NK-92 (cell line): ENCODE measurements around the gene COL1A1.

Experiments used
- DNase-seq: peaks from one replicate; lab custom pipeline; 2025; ENCODE audit not compliant: unreplicated experiment; lab: John Stamatoyannopoulos, UW

COL1A1 gene

DNA sequence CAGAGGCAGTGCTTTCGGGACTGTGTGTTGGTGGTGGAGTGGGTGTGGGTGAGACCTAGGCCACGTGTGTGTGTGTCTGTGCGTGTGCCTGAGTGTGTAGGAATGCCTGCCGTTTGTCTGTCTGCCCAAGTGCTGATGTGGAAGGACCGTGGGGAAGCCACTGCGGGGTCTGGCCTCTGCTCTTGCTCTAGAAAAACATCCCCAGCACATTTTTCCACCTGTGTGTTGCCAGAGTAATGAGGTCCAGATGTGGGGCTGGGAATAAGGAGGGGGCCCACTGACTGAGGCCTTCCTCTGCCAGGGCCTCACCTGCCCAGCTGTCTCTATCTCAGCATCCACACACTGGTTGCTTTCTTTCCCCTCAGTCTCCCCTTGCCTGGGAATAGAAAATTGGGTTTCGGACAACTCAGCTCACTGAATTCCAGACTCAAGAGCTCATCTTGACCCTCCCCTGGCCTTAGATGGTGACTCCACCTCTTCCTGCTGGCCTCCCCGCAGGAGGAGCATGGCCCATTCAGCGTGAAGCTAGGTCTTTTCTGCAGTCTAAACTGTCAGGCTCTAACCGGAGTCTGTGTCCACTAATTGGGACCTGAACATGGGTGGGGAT lies 28.0 kb downstream of the COL1A1 start:
- no peak for DNase-seq

DNA sequence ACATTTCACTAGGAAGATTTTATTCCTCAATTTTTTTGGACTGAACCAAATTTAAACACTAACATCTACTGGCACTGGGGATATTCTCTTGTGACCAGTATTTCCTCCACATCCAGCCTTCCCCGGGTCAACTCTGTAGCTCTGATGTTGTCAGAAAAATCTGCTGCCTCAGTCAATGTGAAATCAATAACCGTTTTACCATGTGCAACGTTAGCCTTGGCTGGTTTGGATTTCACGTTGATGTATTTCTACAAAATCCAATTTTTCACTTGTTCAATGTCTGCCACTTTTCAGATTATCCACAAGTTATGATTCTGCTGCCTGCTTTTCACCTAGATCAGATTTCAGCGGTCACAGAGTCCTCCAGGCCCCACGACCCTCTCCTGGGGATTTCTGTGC lies 28.5 kb downstream of the COL1A1 start:
- no peak for DNase-seq

DNA sequence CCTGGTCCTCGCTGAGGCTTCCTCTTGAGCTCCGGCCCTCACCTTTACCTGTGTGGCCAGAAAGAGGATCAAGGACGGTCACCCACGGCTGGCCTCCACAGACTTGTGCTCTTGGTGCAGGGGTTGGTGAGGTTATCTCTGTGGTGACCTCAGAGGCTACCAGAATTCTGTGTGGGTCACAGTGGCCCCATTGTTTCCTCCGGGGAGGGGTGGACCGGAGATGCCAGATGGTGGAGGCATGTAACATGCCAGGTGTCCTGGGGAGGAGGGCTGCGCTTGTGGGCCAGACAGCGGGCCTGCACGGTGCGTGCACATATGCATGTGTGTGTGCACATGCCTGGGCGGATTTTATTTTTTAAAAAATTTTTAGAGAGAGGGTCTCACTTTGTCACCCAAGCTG lies 29.3 kb downstream of the COL1A1 start:
- no peak for DNase-seq

DNA sequence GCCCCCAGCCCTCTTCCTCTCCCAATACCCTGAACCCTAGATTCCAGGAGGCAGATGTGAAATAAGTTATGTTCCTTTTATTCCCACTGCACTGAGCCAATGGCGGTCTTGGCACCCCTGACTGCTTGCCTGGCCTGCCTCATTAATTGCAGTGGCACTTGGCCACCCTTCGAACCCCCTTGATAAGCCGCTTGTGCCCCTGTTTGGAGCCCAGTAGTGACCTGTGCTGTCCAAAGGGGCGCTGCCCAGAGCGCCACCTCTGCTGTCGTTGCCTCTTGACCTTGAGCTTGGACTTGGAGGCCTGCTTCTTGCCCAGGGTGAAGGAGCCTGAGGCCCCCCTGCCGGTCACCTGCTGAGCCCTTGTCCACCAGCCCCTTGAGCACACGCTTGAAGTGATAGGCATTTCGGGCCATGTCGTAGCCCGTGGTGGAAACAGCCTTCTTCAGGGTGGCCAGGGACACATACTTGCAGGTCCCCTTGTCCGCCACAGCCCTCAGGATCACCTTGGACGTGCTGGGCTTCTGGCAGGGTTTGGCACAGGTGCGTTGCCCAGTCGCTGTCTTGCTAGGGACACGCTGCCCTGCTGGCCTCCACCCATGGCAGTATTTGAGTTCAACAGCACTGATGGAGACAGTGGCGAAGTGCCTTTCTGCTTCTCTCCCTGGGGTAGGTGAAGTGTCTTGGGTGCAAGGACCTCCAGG lies 29.9 kb downstream of the COL1A1 start:
- no peak for DNase-seq

DNA sequence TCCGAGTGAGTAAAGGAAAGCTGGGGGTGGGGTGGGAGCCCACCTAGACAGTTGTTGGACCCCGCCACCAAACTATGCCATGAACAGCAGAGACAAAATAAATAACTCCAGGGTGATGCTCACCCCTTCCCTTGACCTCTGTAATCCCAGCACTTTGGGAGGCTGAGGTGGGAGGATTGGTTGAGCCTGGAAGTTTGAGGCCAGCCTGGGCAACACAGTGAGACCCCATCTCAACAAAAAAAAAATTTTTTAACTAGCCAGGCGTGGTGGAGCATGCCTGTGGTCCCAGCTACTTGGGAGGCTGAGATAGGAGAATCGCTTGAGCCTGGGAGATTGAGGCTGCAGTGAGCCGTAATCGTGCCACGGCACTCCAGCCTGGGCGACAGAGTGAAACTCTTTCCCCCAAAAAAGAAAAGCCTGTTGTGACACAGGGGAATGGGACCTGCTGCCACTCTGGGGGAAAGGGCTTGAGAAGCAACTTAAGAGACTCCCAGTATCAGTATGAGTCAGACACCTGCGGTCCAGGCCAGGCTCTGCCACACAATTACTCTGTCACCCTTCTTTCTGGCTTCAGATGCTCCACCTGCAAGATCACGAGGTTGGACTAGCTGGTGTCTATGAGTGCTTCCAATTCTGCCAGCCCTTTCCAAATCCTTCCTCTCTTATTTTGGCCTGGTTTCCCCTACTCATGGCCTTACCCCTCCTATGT lies 30.6 kb downstream of the COL1A1 start:
- no peak for DNase-seq

DNA sequence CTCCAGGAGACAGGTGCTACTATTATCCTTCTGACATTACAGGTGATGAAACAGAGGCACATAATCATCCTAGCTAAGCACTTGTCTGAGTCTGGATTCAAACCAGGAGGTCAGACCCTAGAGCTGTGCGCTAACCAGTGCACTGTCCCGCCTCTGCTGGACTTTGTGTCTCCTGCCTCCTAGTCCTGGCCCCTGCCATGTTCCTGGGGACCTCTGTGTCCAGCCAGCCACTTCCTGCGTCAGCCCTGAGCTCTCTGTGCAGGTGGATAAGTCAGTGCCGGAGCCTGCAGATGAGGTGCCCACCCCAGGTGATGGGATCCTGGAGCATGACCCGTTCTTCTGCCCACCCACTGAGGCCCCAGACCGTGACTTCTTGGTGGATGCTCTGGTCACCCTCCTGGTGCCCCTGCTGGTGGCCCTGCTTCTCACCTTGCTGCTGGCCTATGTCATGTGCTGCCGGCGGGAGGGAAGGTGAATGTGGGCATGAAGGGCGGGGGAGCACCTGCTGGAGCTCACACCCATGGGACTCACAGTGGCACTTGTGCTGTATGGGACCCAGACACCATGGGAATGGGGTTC lies 31.5 kb downstream of the COL1A1 start:
- DNase-seq = no peak

DNA sequence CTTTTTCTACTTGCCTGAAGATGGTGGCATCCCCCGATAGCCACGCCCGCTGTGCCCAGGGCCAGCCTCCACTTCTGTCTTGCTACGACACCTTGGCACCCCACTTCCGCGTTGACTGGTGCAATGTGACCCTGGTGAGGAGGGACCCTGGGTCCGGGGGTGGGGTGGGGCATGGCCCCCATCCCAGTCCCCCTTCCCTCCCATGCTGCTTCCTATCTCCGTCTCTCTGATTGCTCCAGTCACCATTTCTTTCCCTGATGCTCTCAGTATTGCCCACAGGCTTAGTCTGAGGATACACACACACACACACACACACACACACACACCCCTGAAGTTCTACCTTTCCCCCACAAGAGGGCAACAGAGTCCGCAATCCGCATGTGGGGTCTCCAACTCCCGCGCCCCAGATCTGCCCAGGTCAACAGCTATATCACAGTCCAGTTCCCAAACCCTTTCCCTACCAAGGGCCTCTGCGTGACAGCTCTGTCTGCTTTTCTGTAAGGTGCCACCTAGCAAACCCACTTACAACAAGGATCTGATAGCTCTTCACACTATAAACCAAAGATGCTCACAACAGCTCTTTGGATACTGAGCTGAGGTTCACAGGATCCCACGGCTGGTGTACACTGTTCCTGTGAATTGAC lies 32.2 kb downstream of the COL1A1 start:
- no peak for DNase-seq

DNA sequence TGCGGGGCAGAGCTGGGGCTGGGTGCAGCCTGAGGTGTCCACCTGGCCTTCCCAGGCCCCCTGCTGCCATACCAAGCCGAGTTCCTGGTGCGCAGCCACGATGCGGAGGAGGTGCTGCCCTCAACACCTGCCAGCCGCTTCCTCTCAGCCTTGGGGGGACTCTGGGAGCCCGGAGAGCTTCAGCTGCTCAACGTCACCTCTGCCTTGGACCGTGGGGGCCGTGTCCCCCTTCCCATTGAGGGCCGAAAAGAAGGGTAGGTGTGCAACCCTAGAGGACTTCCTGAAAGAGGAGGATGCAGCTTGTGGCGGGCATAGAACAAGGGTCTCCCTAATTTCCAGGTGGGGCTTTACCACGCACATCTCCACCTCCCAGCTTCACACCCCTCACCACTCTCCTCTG lies 33.1 kb downstream of the COL1A1 start:
- DNase-seq = no peak

DNA sequence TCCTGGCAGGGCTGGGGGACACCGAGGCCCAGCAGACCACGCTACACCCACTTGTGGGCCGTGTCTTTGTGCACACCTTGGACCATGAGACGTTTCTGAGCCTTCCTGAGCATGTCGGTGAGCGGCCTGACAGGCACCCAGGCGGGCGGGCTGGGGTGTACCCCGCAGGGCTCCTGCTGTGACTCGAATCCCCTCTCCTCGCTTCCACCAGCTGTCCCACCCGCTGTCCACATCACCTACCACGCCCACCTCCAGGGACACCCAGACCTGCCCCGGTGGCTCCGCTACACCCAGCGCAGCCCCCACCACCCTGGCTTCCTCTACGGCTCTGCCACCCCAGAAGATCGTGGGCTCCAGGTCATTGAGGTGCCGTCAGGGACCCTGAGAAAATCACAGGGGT lies 34.1 kb downstream of the COL1A1 start:
- no peak for DNase-seq

DNA sequence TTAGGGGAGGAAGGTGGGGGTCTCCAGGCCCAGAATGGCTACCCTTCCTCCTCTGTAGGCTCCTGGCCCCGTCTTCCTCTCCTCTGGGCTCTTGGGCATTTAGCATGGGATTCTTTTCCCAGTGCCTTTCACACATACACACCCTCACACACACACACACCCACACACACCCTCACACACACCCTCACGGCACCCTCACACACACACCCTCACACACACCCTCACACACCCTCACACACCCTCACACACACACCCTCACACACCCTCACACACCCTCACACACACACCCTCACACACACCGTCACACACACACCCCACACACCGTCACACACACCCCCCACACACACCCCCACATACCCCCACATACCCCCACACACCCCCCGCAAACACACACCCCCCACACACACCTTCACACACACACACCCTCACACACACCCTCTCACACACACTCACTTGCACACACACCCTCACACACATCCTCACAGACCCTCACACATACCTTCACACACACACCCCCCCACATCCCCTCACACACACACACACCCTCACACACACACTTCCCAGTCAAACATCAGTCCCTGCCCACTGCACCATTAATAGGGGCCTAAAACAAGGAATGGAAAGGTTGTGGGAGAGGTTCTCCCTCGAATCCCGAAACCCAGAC lies 34.8 kb downstream of the COL1A1 start:
- DNase-seq = no peak

DNA sequence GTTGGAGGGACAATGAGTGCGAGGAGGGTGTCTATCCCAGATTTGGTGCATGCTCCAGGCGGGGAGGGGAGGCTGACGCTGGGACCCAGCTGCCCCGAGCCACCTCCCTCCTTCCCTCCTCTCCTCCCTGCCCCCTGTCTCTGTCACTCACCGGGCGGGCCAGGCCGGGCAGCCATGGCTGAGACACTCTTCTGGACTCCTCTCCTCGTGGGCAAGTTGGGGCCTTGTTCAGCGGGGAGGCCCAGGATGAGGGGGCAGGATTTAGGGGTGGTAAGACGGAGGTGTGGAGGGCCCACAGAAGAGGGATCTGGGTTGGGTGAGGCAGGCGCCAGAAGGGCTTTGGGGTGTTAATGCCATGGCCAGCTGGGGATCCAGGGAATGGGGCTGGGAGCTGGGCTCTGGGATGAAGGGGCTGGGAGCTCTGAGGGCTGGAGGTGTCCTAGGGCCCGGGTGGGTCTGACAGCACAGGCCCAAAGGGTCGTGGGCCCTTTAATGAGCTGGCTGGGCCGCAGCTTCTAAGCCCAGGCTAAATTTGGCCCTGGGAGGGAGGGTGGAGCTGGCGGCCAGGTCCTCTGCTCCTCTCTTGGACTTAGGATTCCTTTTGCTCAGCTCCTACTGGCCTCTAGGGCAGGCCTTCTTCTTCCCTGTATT lies 35.4 kb downstream of the COL1A1 start, which contains the start of gene SGCA:
Gene SGCA, plus strand, starts transcription at position 139 of the 651 bp plus-strand sequence. Its CDS starts 36 bp downstream, at position 175.
- no peak for DNase-seq

DNA sequence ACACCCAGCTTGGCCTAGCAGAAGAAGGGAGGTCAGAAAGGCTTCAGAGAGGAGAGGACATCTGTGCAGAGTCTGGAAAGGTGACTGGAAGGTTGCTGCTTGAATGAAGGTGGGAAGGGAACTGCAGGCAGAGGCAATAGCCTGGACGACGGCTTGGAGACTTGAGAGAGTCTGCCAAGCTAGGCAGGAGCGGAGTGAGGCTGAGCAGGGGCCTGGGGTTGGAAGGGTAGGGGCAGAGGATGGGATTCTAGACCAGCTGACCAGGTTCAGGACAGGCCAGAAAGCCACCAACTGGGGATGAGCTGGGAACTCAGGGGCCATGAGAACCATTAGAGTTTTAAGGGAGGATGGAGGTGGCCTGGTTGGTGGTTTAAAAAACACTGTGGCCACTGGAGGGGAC lies 36.0 kb downstream of the COL1A1 start:
- no peak for DNase-seq

DNA sequence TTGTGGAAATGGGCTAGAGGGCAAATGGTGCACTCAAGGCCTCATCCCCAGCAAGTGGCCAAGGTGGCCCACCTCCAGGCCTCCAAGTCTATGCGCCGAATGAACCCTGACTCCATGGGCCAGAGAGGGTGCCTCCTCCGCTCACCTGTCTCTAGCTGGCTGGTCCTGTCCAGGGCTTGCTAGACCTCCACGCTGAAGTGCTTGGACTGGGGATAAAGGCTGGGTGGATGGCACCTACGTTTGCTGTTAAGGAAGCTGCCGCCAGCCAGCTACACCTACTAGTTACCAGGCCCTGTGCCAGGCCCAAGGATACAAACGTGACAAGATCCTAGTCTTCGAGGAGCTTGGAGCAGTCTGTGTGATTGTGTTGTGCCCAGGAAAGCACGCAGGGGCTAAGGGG lies 36.4 kb downstream of the COL1A1 start:
- no peak for DNase-seq

DNA sequence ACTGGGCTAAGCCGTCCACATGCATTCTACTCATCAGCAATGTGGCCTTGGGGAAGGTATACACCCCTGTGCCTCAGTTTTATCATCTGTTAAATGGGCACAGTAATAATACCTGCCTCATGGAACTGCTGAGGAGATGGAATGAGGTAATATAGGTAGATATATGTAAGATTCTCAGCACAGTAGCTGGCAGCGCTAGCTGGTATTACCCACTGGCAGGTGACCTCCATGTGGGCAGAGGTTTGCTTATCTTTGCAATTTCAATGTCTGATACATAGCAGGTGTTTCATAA lies 36.8 kb downstream of the COL1A1 start:
- DNase-seq = no peak

DNA sequence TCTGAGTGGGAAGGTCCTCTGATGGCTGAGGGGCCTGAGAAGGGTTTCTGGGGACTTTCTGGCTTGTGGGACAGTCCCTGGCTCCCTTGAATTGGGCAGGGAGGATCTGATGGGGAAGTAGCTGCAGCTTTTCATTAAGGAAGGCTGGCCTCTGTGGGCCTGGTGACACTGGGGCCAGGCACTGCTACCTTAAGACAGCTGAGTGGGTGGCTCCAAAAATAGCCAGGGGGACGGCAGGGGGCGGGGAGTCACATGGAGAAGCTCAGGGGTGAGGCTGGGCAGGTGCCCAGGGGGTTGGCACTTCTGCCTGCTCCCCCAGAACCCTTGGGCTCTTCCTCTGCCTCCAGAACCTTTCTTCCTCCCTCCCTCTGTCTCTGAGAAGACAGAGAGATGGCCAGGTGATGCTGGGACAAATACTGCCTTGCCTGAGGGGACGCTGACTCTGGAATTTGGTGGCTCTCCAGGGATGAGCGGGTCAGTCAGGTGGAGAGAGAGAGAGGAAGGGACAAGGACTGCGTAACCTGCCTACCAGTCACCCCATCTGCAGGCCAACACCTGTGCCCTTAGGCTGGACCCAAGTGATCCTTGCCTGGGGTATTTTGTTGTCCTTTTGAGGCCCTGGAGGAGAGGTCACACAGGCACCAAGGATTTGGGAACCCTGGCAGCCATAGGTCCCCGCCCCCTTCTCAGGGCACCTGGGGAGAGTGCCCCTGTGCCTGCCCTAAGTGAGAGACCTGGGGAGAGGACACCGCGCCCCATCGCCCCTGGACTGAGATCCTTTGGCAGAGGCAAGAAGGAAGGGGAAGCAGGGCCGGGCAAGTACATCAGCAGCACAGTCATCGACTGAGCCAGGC lies 37.4 kb downstream of the COL1A1 start:
- DNase-seq = no peak

DNA sequence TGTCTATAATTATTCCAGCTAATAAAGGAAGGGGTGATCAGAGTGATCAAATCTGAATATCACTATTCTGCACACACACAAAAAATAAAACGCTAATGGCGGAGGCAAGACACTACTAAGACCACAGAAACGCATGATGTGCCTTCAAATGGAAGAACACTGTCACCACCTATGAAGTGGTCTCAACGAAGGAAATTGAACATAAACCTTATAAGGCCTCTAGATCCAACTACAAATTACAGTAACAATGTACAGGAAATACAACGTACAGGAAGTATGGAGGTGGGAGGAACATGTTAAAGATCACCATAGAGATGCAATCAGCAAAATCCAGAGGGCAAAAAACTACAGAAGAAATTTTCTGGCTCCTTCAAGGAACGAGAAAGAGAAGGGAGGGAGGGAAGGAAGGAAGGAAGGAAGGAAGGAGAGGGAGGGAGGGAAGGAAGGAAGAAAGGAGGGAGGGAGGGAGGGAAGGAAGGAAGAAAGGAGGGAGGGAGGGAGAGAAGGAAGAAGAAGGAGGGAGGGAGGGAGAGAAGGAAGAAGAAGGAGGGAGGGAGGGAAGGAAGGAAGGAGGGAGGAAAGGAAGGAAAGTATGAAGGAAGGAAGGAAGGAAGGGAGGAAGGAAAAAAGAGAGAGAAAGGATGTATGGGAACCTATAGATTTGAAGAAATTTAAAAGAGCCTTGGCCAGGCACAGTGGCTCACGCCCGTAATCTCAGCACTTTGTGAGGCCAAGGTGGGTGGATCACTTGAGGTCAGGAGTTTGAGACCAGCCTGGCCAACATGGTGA lies 38.8 kb downstream of the COL1A1 start:
- DNase-seq = no peak

DNA sequence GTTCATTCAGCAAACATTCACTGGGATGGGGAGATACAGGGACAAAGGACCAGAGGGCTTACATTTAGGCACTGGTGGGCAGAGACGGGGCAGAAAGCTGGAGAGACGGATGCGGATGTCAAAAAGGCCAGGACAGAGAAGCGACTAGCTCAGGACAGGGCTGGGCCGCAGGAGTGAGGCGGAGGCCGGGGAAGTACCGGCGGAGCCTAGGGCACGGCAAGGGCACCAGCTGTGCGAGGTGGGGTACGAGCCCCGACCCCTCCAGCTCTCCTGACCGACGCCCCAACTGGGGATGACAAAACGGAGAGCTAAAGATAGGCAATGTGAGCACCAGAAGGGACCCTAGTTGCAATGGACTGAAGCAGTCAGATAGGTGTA lies 39.5 kb downstream of the COL1A1 start:
- DNase-seq = no peak

DNA sequence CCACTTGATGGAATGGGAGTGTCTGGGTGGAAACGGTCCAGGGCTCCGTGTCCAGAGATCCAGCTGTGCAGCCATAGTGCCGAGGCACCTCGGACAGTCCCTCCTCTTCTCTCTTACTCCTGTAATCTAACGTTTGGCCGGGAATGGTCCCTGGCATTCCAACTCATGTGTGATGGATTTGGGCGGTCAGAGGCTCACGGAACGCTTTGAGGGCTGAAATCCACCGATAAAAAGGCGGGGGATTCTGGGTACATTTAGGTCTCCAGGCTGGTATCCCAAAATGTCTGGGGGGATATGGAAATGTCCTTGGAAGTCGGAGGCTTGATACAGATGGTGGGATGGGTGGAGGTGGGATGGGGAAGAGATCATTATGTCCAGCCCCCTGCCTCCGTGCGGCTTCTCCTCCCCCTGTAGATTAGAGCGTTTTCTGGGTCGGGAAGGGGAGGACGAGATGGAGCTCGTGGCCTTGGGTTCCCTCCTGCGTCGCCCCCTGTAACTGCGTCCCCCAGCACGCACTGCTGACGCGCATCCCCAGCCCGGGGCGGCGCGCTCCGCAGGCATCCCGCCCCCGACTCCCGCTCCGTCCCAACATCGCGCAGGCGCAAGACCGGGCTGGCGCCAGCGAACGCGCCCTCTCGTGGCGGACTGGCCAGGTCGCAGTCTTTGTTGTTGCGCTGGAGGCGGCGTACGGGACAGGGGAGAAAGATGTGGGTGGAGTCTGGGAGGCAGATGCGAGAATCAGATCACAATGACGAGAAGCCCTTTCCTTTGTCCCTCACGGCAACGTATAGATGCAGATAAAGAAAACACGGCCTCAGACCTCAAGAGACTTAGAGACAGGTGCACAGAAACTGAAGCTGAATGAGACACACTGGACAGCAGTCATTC lies 40.2 kb downstream of the COL1A1 start:
- peak; percentile 64 for DNase-seq
